Fibroblast of peridontal ligament (primary cell): ENCODE measurements around the gene CCNE1.
"Not testable (repeated sequence)": the region's sequence is repeated elsewhere in the genome, so short reads cannot be mapped to it uniquely, and the experiment has no call there.

Experiments used
- DNase-seq: peaks from one replicate; pipeline ENCODE4 v3.0.0-alpha.2; 2010; ENCODE audit errors: extremely low read depth

CCNE1 gene

DNA sequence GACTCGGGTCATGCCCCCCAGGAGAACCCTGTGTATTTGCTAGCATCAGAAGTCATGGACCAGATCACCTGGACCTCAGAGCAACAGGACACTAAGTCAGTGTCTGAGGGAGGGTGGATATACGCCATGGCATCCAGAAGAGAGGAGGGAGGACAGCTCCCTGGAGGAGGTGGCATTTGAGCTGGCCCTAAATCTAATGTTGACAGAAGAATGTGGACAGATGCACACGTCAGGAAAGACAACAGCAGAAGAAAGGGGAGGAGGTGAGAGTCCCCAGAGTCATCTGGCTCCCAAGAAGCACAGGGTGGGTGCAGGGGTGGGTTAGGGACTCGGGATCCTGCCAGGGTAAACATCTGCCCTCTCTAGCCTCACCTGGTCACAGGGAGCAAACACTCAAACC lies 24.5 kb upstream of the CCNE1 start:
- no peak for DNase-seq

DNA sequence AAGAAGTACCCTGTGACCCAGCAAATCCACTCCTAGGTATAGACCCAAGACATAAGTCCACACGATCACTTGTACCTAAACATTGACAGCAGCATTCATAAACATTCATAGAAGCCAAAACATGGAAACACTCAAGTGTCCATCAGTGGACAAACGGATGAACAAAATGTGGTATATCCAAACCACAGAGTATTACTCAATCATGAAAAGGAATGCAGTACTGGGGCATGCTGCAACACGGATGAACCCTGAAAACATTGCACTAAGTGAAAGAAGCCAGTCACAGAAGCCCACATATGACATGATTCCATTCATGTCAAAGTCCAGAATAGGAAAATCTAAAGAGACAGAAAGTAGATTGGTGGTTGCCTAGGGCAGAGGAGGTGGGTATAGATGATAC lies 22.8 kb upstream of the CCNE1 start:
- no peak for DNase-seq

DNA sequence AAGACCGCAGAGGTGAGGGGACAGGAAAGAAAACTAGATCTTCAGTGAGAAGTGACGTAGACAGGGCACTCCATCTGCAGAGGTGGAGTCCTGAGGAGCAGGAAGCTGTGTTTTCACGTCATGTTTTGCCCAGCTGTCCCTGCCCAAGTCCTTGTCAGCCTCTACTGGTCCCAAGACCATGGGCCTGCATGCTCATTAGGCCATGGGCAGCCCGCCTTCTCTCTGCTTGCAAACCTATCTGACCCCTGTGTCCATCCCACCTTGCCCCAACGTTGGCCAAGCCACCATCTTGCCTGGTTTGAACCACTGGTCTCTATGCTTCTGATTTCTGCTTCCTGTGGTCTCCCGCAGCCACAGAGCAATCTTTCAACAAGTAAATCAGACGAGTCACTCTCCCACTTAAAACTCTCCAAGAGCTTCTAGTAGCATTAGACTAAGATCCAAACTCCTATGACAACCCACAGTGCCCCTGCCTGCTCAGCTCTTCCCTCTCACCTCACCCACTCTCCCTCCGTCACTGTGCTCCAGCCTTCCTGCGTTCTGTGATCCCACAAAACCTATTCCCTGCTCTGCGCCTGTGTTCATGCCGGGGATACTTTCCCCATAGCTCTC lies 18.6 kb upstream of the CCNE1 start:
- DNase-seq: no peak

DNA sequence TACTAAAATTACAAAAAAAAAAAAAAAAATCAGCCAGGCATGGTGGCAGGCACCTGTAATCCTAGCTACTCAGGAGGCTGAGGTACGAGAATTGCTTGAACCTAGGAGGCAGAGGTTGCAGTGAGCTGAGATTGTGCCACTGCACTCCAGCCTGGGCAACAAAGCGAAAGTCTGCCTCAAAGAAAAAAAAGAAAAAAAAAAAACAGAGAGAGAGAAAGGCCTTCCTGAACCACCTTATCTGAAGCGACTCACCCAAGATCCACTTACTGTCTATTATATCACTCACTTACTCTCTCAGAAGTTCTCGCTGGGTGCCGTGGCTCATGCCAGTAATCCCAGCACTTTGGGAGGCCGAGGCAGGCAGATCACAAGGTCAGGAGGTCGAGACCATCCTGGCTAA lies 17.3 kb upstream of the CCNE1 start:
- not testable (repeated sequence) for DNase-seq

DNA sequence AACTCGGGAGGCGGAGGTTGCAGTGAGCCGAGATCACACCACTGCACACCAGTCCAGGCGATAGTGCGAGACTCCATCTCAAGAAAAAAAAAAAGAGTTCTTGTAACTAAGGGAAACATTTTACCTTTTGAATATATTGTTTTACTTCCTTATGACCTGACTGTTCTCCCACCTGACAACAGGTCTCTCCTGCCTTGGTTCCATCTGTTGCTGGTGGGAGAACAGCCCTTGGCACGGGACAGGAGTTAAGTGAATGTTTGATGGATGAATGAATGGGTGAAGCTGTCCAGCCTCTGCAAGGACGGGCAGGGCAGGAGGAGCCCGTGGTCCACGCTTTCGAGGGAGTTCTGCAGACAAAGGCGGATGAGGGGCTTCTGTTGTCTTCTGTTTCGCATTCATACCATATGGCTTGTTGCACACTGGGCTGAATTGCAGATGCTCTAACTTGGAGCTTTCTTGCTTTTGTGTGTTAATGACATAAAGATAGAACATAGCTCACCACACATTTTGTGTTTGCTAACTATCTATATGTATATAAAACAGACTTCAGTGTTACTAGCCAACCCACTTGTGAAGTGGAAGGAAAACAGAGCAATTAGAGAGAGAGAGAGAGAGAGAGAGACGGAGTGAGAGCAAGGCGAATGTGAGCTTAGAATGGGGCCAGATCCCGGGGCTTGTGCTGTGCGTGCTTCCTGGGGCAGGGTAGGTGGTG lies 16.2 kb upstream of the CCNE1 start:
- no peak for DNase-seq

DNA sequence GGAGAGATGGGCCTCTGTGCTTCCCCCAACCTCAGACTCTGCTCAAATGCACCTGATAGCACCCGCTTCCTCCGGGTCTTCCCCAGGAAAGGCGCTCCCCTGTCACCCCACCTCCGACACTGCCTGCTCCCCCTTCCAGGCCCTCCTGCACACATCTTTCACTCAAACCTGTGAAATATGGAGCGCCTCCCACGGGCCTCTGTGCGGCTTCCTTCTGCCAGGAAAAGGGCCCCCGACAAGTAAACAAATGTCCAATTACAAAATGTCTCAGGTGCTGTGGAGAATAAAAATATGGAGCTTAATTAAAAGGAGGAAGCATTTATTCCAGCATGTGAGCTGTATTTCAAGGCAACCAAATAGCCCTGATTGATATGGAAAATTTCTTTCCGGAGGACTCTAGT lies 15.6 kb upstream of the CCNE1 start:
- no peak for DNase-seq

DNA sequence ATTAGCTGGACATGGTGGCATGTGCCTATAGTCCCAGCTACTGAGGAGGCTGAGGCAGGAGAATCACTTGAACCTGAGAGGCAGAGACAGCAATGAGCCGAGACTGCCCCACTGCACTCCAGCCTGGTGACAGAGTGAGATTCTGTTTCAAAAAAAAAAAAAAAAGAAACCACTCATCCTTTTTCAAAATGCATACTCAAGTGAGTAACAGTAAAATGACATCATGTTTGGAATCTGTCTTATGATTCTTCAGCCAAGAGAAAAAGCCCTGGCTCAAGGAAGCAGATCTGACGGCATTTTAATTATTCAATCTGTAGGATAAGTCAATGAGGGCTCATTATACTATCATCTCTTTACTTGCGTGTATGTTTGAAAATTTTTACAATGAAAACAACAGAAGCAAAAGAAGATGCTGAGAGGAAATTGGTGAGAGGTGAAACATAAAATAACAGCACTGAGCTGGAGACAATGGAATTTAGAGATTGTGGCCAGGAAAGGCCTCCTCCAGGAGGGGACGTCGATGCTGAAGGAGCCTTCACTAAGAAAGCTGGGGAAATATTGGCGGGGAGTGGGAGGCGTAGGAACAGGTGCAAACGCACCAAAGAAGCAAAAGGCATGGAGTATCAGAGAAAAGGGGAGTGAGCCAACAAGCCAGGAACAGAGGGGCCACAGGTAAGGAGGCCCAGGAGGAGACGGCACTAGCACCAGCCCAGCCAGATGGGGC lies 12.9 kb upstream of the CCNE1 start:
- DNase-seq: peak; percentile 50

DNA sequence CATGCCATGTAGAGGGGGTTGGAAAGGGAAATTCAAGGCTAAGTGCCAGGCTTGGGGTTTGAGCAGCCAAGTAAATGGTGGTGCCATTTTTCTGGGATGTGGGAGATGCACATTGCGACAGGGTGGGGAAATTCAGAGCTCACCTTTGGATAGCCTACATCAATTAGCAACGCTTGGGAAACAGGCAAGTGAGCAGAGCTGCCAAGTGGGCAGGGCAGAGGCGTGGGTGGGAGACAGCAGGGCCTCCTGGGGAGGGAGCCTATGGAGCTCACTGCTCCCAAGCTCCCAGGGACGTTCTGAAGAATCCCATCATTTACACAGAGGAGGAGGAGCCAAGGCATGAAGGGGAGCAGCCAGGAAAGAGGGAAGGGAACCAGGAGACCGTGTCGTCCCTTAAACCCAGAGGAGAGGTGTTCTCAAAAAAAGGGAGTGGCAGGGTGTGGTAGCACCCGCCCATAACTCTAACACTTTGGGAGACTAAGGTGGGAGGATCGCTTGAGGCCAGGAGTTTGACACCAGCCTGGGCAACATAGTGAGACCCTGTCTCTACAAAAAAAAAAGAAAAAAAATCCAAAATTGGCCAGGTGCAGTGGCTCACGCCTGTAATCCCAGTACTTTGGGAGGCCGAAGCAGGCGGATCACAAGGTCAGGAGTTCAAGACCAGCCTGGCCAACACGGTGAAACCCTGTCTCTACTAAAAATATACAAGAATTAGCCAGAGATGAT lies 11.5 kb upstream of the CCNE1 start:
- DNase-seq: no peak

DNA sequence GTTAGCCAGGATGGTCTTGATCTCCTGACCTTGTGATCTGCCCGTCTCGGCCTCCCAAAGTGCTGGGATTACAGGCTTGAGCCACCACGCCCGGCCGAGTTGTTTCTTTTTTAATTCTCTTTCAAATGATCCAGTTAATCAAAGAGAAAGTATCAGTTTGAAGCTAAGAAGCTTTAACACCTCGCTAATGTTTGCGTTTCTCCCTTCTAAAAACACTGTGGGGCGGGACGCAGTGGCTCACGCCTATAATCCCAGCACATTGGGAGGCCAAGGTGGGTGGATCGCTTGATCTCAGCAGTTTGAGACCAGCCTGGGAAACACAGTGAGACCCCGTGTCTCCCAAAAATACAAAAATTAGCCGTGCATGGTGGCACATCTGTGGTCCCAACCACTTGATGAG lies 7.8 kb upstream of the CCNE1 start:
- DNase-seq: not testable (repeated sequence)

DNA sequence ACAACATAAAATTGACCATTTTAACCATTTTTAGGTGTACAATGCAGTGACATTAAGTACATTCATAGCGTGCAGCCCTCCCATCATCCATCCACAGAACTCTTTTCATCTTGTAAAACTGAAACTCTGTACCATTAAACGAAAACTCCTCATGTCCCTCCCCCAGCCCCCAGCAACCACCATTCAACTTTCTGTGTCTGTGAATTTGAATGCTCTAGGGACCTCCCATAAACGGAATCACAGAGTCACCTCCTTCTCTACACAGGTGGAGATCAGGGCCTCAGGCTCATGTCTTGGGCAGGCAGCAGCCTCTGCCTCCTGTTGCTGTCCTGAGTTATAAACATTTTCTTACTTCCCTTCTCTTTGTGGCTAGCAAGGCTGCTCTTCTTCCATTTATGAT lies 7.3 kb upstream of the CCNE1 start:
- no peak for DNase-seq

DNA sequence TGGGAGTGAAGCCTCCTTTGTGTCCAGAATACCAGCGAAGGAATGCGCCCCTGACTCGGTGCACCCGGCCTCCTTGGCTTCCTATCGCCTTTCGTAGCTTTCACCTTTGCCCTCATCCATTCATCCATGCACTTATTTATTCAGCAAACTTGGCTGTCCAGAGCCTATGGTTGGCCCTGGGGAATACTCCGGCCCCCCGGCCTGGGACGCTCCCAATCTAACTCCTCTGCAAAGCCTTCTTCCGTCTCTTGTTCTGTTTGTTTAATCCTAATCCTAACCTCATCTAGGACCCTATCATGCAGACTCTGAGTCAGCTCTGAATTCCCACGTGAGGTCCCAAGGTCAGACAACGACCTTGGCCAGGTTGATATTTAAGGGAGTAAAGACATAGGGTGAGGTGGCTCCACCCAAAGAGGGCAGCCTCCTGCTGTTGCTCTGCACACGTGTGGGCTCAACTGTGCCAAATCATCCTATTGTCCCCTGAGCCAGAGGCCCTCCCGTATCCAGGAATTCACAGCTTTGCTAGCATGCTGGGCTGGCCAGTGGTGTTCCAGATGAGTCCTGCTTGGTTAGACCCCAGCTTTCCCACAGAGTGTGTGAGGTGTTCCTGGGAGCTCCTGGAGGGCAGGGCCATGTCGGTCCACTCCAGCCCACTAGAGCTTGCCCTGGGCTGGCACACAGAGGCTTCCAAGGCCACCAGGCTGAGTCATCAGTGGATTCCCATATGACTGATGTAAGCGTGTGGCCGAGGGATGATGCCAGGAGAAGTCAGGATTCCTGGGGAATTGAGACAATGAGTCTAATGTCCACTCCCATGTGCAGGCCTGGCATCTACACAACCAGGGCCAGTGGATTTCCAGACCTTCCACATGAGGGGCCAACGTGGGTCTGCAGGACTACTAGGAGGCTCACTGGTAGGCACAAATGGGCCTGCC lies 6.5 kb upstream of the CCNE1 start:
- no peak for DNase-seq

DNA sequence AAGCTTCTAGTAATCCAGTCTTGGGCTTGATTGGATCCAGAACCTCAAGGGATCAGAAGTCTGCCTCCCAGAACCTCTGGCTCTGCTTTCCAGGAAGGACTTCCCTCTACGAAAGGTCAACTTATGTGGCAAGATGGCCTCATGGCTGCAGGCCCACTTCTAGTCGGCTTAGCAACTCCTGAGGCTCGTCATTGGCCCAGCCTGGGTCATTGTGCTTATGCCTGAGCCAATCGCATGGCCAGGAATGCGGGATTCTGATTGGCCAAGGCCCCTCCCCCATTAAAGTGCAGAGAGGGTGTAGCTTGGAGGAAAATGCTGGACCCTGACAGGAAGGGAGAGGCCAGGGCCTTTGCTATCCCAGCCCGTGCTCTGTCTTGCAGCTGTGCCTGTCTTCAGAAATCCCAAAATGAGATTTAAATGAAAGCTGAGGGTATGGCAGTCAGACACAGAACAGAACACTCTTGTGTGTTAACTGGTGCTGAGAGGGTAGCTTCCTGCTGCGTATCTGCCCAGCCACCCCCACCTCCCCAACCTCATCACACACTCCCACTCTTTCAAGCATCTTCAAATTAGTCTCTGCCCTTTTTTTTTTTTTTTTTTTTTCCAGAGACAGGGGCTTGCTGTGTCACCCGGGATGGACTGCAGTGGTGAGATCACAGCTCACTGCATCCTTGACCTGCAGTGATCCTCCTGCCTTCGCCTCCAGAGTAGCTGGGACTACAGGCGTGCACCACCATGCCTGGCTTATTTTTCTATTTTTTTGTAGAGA lies 5.5 kb upstream of the CCNE1 start:
- peak; percentile 57 for DNase-seq

DNA sequence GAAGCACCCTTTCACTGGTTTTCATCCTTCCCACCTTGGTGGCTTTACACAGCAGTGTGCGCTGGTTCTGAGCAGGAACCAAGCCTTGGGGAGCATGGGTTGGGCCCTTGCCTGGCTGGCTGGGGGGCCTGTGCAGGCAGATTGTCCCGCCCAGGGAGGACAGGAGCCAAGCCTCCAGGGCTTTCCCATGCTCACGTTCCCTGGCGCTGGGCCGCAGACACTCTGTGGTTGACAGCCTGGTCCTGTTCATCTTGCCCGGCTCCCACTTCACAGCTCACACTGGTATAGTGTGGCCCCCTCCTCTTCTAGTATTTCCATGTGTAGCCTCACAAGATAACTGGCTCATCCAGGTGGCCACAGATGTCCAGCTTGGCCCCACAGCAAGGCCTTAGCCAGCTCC lies 4.6 kb upstream of the CCNE1 start:
- DNase-seq: no peak

DNA sequence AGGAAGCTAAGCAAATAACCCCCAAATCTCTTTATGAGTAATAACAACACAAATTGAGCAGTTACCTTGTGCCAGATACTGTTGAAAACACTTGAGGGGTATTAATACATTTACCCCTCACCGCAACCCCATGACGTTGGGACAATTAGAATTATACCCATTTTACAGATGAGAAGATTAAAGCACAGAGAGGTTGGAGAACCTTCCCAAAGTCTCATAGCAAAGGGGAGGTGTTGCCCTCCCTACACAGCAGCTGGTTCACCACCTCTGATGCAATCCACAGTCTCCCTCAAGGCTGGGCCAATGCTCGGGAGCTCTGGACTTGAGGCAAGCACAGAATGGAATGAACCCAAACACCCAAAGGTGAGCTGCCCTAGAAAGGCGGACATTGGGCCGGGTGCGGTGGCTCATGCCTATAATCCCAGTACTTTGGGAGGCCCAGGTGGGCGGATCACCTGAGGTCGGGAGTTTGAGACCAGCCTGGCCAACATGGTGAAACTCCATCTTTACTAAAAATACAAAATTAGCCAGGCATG lies 3.9 kb upstream of the CCNE1 start:
- no peak for DNase-seq

DNA sequence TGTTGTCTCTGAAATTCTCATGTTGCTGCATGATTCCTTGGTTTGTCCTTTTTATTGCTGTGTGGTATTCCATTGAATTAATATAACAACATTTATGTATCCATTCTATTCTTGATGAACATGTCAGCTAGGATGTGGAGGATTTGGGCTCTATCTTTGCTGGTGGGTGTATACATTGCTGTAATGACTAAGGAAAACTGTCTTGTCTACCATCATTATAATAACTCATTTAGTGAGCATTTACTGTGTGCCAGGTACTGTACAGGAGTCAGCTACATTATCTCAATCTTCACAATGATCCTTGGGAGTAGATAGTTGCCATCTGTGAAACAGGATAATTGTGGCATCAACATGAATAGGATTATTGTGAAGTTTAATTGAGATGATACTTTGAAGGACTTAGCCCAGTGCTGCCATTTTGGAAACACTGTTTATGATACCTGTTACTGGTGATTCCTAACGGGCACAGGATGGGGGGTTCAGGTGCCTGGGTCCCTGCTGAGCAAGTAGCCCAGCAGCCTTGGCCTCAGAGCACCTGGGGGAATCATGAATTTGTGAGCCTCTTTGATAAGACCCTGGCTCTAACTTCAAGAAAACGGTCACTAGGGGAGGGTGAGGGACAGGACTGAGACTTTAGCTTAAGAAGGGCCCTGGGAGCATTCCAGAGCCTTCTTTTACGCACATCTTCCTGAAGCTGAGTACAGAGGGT lies 1.8 kb upstream of the CCNE1 start:
- DNase-seq: no peak

DNA sequence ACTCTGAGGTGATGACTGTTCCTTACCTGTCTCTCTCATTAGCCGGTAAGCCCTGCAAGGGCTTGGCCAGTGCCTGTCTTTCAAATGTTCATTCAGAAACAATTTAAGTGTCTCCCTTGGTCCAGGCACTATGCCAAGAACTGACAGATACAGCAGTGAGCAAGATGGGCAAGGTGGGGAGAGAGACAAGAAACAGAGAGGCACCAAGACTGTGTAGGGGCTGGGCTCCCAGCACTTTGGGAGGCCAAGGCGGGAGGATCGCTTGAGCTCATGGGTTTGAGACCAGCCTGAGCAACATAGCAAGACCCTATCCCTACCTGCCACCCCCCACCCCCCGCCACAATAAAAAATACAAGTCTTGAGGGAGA lies 1.3 kb upstream of the CCNE1 start:
- peak; percentile 10 for DNase-seq

DNA sequence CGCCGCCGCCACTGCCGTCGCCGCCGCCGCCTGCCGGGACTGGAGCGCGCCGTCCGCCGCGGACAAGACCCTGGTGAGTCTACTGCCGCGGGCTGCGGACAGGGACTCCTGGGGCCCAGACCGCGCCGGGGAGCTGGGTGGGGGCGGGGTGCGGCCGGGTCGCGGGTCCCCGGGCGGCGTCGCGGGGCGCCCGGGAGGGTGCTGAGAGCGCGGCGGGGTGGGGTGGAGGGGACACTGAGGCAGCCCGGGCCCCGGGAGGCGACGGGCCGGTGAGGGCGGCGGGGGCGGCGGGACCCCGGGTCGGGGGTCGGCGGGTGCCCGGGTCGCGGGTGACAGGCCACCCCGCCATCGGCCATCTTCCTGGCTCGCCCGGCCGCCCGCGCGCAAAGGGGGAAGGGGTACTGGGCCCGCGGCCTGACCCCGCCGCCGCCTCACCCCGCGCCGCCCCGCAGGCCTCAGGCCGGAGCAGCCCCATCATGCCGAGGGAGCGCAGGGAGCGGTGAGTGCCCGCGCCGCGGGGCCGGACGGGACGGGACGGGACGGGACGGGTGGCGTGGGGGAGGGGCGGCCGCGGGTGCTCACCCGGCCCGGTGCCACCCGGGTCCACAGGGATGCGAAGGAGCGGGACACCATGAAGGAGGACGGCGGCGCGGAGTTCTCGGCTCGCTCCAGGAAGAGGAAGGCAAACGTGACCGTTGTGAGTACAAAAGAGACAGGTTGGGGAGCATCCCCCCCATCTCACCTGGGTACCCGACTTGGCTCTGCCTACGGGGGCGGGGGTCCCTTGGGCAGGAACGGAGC lies 489 bp downstream of the CCNE1 start:
- no peak for DNase-seq

DNA sequence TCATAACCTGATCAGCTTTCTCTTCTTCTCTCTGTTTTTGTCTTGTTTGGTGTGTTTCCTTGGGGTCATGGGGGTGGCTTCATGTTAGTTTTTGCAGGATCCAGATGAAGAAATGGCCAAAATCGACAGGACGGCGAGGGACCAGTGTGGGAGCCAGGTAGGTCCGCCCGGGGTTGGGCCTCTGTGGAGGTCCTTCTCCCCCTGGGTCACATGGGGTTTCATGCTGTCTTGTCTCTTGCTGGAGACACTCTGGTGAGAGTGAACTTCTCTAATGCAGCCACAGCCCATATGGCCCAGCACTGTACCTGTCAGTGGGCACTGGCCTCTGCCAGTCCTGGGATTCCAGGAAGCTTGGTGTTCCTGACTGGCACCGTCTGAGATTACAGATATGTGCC lies 1.1 kb downstream of the CCNE1 start:
- DNase-seq: no peak

DNA sequence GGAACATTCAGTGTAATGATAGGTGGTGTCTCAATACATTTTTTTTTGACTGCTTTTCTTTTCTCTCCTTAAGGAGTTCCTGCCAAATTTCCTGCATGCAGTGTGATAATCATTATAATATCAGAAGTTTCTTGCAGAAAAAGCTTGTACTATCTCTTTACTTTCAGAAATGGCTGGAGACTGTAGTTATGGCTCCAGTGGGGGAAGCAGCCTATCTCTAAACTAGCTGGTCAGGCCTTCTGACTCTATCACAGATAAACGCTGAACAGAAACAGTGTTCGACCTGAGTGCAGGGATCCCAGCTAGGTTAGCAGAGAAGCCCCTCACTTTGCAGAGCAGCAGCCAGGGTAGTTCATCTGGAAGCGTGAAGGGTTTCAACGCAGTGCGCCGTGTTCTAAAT lies 1.9 kb downstream of the CCNE1 start:
- no peak for DNase-seq
